Eye (tissue), 1 donor: Measurements from ENCODE around the gene SESN2.

Experiments
- DNase-seq: peaks from one replicate; pipeline ENCODE4 v3.0.0-alpha.2; 2015

Gene SESN2, protein sequence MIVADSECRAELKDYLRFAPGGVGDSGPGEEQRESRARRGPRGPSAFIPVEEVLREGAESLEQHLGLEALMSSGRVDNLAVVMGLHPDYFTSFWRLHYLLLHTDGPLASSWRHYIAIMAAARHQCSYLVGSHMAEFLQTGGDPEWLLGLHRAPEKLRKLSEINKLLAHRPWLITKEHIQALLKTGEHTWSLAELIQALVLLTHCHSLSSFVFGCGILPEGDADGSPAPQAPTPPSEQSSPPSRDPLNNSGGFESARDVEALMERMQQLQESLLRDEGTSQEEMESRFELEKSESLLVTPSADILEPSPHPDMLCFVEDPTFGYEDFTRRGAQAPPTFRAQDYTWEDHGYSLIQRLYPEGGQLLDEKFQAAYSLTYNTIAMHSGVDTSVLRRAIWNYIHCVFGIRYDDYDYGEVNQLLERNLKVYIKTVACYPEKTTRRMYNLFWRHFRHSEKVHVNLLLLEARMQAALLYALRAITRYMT

DNA sequence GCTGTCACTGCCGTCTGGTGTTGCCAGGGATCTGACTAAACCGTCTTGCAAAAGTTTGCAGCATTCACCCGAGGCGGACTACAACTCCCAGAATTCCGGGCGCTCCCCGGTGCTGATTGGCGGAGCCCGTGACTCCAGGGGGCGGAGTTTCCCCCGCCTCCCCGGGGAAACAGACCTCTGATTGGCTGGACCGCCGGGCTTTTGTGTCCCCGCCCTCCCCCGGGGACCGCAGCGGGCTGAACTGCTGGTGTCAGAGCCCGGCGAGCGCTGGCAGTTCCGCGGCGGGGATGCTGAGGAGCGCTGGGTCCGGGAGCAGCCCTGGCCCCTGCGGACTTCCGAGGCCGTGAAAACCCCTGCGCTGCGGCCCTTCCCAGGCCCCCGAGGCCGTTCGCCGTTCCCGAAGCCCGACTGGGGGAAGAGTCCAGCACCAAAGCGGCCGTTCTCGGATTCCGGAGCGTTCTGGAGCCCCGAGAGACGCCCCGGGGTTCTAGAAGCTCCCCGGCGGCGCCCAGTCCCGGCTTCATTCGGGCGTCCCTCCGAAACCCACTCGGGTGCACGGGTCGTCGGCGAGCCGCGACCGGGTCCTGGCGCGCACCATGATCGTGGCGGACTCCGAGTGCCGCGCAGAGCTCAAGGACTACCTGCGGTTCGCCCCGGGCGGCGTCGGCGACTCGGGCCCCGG is at the start of gene SESN2:
SESN2 (plus strand) TSS at position 267 of the 682 bp plus-strand sequence; CDS start at position 597, 330 bp downstream.
- peak; percentile 99 for DNase-seq

DNA sequence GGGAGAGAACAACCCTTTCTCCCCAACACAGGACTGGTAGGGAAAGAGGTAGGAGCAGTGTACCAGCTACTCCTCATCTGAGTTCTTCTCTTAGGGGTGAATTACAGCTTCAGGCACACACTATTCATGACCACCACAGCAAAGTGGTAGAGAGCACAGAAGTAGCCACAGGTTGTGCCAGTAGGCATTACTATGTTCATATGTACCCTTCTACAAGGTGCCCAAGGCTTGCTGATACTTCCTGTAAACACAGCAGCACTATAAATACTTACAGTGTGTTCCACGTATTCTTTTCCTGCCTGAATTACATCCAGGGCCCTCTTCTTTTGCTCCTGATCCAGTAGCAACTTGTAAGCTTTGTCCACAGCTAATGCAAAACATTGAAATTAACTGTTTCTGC is 49.6 kb upstream of the SESN2 start:
- DNase-seq = no peak

DNA sequence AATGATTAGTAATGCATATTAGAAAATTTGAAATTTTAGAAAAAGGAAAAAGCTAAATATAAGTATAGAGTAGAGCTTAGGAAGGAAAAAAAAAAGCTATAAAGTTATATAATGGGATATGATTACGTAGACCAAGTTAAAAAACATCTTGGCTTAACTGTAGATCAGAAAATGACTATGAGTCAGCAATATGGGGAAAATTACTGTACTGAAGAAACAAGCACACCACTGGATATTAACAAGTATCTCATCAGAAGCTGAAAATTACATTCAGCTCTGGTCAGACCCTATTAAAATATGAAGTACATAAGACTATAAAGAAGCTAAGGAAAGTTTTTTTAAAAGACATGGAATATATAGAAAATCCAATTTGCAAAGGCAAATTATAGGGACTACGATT is 46.0 kb upstream of the SESN2 start:
- DNase-seq = no peak

DNA sequence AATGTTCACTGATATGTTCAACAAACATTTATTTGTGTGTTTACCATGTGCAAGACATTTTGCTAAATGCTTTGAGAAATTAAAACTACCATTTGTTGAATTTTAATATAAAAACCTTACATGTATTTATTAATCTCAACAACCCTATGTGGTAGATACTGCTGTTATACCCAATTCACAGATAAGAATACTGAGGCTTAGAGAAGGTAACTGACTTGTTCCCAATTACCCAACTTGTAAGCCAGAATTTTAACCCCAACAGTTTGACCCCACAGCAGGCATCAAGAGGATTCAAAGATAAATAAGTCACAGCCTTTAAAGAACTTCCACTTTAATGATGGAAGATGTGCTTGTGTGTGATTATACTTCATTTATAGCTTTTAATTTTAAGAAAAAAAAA is 30.2 kb upstream of the SESN2 start:
- DNase-seq = no peak

DNA sequence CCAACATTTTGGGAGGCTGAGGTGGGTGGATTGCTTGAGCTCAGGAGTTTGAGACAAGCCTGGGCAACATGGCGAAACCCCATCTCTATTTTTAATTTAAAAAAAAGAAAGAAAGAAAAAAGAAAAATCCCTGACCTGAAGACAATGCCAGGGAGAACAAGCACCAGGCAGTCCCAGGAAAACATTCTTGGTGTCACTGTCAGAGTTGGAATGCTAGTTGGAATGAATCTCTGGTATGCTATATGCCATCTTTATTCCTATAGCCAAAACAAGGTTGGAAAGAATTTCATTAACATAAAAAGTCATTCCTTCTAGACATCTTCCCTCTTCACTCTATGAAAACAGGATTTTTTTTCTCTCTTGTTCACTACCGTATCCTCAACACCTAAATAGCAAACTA is 29.3 kb upstream of the SESN2 start:
- no peak for DNase-seq

- peak; percentile 97 for DNase-seq
Measured at GRCh38 chr1:28232558-28233263, 26.6 kb upstream of the SESN2 start, which contains the start of gene DNAJC8. Gene DNAJC8 (minus strand): TSS chr1:28233029. CDS start chr1:28232998, 31 bp downstream.

DNA sequence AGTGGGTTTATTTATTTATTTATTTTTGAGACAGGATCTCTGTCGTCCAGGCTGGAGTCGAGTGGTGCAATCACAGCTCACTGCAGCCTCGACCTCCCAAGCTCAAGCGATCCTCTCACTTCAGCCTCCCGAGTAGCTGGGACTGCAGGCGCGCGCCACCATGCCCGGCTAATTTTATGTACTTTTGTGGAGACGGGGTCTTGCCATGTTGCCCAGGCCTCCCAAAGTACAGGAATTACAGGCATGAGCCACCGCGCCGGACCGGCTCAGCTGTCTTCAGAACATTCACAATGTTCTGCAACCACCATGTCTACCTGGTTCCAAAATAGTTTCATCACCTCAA is 26.1 kb upstream of the SESN2 start:
- DNase-seq = no peak

DNA sequence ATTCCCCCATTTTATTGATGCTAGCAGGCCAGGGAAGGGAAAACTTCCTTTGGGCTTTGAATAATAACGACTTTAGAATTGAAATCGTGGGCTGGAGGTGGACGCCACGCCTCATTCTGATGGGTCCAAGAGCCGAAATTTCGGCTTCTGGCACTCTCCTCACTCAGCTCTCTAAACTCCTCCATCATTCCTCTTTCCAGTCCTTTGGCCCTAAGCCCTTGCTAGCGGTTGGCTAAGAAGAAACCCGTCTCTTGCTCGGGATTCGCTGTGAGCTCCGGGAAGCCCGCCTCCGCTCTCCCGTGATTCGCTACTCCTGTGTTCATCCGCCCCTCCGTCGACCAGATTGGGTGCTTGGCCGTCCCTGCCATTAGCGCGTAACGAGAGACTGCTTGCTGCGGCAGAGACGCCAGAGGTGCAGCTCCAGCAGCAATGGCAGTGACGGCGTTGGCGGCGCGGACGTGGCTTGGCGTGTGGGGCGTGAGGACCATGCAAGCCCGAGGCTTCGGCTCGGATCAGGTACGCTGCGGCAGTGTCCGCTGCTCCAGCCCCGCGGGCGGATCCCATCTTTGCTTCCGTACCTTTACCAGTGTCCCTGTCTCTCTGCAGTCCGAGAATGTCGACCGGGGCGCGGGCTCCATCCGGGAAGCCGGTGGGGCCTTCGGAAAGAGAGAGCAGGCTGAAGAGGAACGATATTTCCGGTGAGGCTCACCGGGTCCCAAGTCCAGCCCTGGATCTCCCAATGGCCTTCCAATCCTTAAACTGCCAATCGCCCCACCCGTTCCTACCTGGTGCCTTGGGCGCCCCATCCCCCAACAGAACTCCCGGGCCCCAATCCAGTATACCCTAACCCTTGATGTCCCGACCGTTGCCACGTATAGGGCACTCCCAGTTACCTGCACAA is 23.3 kb upstream of the SESN2 start, which contains the start of gene ATP5IF1:
ATP5IF1 (plus strand) TSS at position 370 of the 901 bp plus-strand sequence; CDS start at position 430, 60 bp downstream.
- peak; percentile 99 for DNase-seq

GRCh38 chr1:28236656-28237322 is 22.5 kb upstream of the SESN2 start:
- DNase-seq = no peak

- DNase-seq = no peak
Measured at GRCh38 chr1:28239004-28239403, 20.3 kb upstream of the SESN2 start.

DNA sequence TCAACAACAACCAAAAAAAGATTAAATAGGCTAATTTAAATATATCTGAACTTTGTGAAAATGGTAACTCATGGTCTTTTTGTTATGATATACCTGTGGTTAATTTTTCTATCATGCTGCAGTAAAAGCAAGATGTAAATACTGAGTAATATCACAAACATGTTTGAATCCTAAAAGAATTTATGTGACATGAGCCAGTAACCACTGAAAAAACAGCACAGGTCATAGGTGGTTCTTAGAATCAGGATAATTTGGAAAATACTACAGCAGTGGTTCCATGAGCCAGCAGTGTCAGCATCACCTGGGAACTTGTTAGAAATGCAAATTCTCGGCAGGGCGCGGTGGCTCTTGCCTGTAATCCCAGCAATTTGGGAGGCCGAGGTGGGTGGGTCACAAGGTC is 19.3 kb upstream of the SESN2 start:
- DNase-seq = no peak

DNA sequence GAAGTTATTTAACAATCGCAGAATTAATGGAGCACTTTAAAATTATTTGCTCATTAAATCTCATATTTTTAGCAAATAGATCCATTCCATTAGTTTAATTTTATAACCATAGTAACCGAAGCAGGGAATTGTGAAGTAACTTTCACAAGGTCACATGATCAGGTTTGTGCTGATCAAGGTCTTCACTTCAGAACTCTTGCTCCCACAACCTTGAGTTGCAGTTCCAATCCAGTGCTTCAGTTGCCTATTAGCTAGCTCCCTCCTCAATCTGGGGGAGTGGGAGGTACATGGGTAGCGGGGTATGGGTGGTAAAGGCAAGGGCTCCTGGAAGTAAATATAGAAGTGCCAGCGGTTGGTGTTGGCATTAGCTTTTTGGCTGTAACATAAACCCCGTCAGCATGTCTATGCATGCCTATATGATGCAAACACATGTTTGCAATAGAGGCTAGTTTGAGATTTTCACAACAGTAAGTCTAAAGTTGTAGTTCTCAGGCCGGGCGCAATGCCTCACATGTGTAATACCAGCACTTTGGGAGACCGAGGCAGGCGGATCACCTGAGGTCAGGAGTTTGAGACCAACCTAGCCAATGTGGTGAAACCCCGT is 17.6 kb upstream of the SESN2 start:
- no peak for DNase-seq

- DNase-seq = no peak
Measured at GRCh38 chr1:28243685-28244311, 15.5 kb upstream of the SESN2 start.

DNA sequence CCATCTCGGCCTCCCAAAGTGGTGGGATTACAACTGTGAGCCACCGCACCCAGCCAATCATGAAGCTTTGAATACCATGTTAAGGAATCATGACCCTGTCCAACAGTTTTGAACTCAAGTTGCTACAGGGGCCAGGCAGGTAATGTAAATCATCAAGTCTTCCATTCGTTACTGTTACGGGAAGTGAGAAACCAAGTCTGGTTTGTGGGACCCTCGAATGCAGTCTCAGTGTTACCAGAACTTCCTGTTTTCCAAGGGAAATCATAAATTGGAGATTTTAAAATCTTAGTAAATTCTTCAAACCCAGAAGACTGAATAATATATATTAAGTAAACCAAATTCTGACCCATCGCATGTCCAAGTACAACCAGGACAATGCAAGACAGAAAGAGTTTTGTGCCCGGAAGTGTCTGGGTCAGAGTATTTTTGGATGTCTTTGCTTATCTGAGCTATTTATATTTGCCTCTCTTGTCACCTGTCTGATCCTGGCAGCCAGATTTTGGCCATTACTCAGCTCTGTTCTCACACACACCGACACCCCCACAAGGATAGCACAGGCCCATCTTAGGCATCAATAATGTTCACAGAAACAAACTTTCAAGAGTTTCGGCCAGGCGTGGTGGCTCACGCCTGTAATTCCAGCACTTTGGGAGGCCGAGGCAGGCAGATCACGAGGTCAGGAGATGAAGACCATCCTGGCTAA is 14.6 kb upstream of the SESN2 start:
- no peak for DNase-seq

GRCh38 chr1:28246427-28246832 is 12.9 kb upstream of the SESN2 start:
- DNase-seq = peak; percentile 69

GRCh38 chr1:28247612-28248272 is 11.6 kb upstream of the SESN2 start:
- DNase-seq = no peak

DNA sequence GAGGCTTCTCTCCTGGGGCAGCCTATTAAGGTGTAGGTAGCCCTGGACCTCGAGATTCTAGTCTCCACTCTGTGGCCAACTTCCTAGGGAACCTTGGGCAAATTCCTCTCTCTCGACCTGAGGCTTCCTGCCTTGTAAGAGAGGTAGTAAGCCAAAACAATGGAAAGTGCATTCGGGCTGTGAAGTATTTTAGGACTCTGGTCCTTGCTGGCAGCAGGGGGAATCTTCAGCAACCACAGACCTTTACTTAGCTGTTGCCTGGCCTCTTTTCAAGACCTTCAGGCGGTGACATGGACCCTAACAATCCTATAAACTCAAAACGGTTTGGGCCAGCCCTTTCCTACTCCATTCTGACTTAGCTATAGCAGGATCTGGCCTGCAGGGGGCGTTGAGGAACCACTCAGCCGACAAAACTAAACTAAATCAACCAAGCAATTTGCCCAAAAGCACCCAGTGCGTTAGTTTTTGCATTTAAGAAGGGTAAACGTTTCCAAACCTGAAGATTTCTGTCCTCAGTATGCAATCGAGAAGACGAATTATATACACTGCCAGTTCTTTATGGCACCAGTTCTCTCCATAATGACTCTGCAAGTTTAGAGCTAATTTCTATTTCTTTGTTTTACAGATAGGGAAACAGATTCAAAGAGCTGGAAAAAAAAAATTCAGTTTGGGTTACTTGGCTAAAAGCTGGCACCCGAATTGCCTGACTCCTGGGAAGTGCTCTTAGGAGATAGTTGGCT is 10.9 kb upstream of the SESN2 start:
- DNase-seq = peak; percentile 92

GRCh38 chr1:28249013-28249865 is 10.1 kb upstream of the SESN2 start:
- no peak for DNase-seq
